Measurements from ENCODE around the gene BSND. TPM values are rescaled to one million over a fixed set of nuclear protein-coding genes. Genes with fewer than 3 reads are reported as not detected.

The BSND gene
- total and polyA plus RNA-seq, 9 of the 15 experiments (the other 6 are each of a cell fraction or from before 2014, with no cell fraction given) = not detected

- TF ChIP-seq, protein P1, sequence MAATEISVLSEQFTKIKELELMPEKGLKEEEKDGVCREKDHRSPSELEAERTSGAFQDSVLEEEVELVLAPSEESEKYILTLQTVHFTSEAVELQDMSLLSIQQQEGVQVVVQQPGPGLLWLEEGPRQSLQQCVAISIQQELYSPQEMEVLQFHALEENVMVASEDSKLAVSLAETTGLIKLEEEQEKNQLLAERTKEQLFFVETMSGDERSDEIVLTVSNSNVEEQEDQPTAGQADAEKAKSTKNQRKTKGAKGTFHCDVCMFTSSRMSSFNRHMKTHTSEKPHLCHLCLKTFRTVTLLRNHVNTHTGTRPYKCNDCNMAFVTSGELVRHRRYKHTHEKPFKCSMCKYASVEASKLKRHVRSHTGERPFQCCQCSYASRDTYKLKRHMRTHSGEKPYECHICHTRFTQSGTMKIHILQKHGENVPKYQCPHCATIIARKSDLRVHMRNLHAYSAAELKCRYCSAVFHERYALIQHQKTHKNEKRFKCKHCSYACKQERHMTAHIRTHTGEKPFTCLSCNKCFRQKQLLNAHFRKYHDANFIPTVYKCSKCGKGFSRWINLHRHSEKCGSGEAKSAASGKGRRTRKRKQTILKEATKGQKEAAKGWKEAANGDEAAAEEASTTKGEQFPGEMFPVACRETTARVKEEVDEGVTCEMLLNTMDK (IDR thresholded peaks at IDR 0.05; ENCODE audit: borderline replicate concordance, insufficient read depth, low read depth, low read length, poor library complexity, severe bottlenecking) = peak; percentile 77
- TF ChIP-seq MAFG (tag; conservative IDR thresholded peaks at IDR 0.05) = no peak
- TF ChIP-seq POU5F1 (IDR thresholded peaks at IDR 0.05; ENCODE audit: borderline replicate concordance, low read depth, low read length, partially characterized antibody) = no peak
- TF ChIP-seq ZNF699 (CRISPR knock-in tag; IDR thresholded peaks at IDR 0.05; ENCODE audit: insufficient replicate concordance) = no peak
- no peak for TF ChIP-seq BCLAF1 (IDR thresholded peaks at IDR 0.05; ENCODE audit: borderline replicate concordance in 1 of 2, control insufficient read depth in 1 of 2, low read depth in 2 of 2, low read length in 1 of 2)
- no peak for TF ChIP-seq GTF2F1 (IDR thresholded peaks at IDR 0.05; ENCODE audit: low read depth, low read length)
- no peak for TF ChIP-seq MAFF (IDR thresholded peaks at IDR 0.05; ENCODE audit: low read length)
- no peak for TF ChIP-seq COPS2 (conservative IDR thresholded peaks at IDR 0.05)
- TF ChIP-seq, protein P2, sequence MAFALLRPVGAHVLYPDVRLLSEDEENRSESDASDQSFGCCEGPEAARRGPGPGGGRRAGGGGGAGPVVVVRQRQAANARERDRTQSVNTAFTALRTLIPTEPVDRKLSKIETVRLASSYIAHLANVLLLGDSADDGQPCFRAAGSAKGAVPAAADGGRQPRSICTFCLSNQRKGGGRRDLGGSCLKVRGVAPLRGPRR (CRISPR knock-in tag; IDR thresholded peaks at IDR 0.05) = no peak
- peak; percentile 88 for TF ChIP-seq ZNF436 (CRISPR knock-in tag; IDR thresholded peaks at IDR 0.05)
- no peak for TF ChIP-seq ZNF217 (CRISPR knock-in tag; IDR thresholded peaks at IDR 0.05)
- no peak; the same call in 1 of the 2 replicates for TF ChIP-seq ZNF263 (CRISPR knock-in tag; IDR thresholded peaks at IDR 0.05; ENCODE audit: borderline replicate concordance)
- TF ChIP-seq ZNF75A (CRISPR knock-in tag; IDR thresholded peaks at IDR 0.05) = no peak
- no peak for TF ChIP-seq MCM3 (IDR thresholded peaks at IDR 0.05)
- peak; percentile 73 for TF ChIP-seq SMC3 (conservative IDR thresholded peaks at IDR 0.05; ENCODE audit: insufficient read depth, low read depth, low read length)
- TF ChIP-seq ETV6 (IDR thresholded peaks at IDR 0.05; ENCODE audit: borderline replicate concordance in 1 of 2, low read depth in 2 of 2, low read length in 1 of 2) = no peak
- TF ChIP-seq ETV6 (CRISPR knock-in tag; IDR thresholded peaks at IDR 0.05; ENCODE audit: borderline replicate concordance) = no peak
- TF ChIP-seq, protein P3, sequence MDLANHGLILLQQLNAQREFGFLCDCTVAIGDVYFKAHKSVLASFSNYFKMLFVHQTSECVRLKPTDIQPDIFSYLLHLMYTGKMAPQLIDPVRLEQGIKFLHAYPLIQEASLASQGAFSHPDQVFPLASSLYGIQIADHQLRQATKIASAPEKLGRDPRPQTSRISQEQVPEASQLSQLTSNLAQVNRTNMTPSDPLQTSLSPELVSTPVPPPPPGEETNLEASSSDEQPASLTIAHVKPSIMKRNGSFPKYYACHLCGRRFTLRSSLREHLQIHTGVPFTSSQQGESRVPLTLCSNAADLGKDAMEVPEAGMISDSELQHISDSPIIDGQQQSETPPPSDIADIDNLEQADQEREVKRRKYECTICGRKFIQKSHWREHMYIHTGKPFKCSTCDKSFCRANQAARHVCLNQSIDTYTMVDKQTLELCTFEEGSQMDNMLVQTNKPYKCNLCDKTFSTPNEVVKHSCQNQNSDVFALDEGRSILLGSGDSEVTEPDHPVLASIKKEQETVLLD (IDR thresholded peaks at IDR 0.05) = no peak
- no peak for TF ChIP-seq ILF3 (IDR thresholded peaks at IDR 0.05; ENCODE audit: borderline replicate concordance)
- TF ChIP-seq, protein P4, sequence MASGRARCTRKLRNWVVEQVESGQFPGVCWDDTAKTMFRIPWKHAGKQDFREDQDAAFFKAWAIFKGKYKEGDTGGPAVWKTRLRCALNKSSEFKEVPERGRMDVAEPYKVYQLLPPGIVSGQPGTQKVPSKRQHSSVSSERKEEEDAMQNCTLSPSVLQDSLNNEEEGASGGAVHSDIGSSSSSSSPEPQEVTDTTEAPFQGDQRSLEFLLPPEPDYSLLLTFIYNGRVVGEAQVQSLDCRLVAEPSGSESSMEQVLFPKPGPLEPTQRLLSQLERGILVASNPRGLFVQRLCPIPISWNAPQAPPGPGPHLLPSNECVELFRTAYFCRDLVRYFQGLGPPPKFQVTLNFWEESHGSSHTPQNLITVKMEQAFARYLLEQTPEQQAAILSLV (tag; IDR thresholded peaks at IDR 0.05) = no peak
These were observed 23.3 kb downstream of the BSND start (continued) for GRCh38 chr1:55021942-55022546.
